HepG2 (cell line): Measurements from ENCODE around the gene SLC25A17. TPM values are rescaled to one million over a fixed set of nuclear protein-coding genes. Genes with fewer than 3 reads are reported as not detected.

Experiments used
- EHMT2 ChIP-seq: fragments of 200-600 bp; sonication (generic); IDR thresholded peaks from 2 replicates; pipeline ENCODE4 v1.7.0; 2017; ENCODE audit warnings: antibody characterized with exemption, low read depth, low read length, borderline replicate concordance
- ISX ChIP-seq: sonication (generic); formaldehyde crosslinking; conservative IDR thresholded peaks from 2 replicates; pipeline ENCODE4 v1.5.0; 2020; ENCODE audit warnings: missing genetic modification reagents
- KMT2A ChIP-seq: sonication (generic); formaldehyde crosslinking; IDR thresholded peaks from 2 replicates; pipeline ENCODE4 v1.4.0; 2020; ENCODE audit warnings: missing genetic modification reagents
- NFKB2 ChIP-seq: sonication (generic); formaldehyde crosslinking; IDR thresholded peaks from 2 replicates; pipeline ENCODE4 v1.4.0; 2020; ENCODE audit warnings: missing genetic modification reagents, borderline replicate concordance
- ONECUT2 ChIP-seq: sonication (generic); formaldehyde crosslinking; IDR thresholded peaks from 2 replicates; pipeline ENCODE4 v1.4.0; 2020; ENCODE audit warnings: missing genetic modification reagents
- SOX5 ChIP-seq: IDR thresholded peaks from 2 replicates; pipeline ENCODE4 v1.6.1; 2016; ENCODE audit warnings: borderline replicate concordance
- SP5 ChIP-seq: IDR thresholded peaks from 2 replicates; pipeline ENCODE4 v1.6.1; 2016; ENCODE audit warnings: low read depth, borderline replicate concordance
- TBP ChIP-seq: sonication (generic); formaldehyde crosslinking; IDR thresholded peaks from 2 replicates; pipeline ENCODE4 v1.5.0; 2020; ENCODE audit warnings: missing genetic modification reagents
- TCF7L2 ChIP-seq: IDR thresholded peaks from 2 replicates; pipeline ENCODE4 v1.6.1; 2011; ENCODE audit warnings: mild to moderate bottlenecking, low read depth, low read length, moderate library complexity
- ZFP62 ChIP-seq: sonication (generic); formaldehyde crosslinking; IDR thresholded peaks from 2 replicates; pipeline ENCODE4 v1.4.0; 2020; ENCODE audit warnings: missing genetic modification reagents
- ZNF333 ChIP-seq: sonication (generic); formaldehyde crosslinking; IDR thresholded peaks from 2 replicates; pipeline ENCODE4 v1.4.0; 2020; ENCODE audit warnings: mild to moderate bottlenecking, missing genetic modification reagents, borderline replicate concordance
- ZNF776 ChIP-seq: sonication (generic); formaldehyde crosslinking; IDR thresholded peaks from 2 replicates; pipeline ENCODE4 v1.4.0; 2020; ENCODE audit warnings: mild to moderate bottlenecking, missing genetic modification reagents
- polyA plus RNA-seq, 8 experiments: library from polyadenylated mRNA; depleted of rRNA in 3 of 8; stranded (reverse) in 7 of 8; unstranded in 1 of 8; fragments of >200 nt; fragmentation: Illumina TruSeq in 4 of 8; extraction: Trizol in 4 of 8; gene quantifications; 2 replicates each; pipeline versions ENCODE4 v1.2.1 to v1.2.3, GENCODE V29; 2011 to 2016; ENCODE audit warnings: low read depth in 4 of 8, missing spikeins in 1 of 8, mixed read lengths in 1 of 8; ENCODE audit not compliant: insufficient read depth in 1 of 8
- total RNA-seq, 5 experiments: library from RNA; depleted of rRNA; stranded (reverse); fragments of >200 nt; fragmentation: Illumina TruSeq; extraction: Trizol; gene quantifications; 2 replicates each; pipeline ENCODE4 v1.2.3, GENCODE V29; 2016; ENCODE audit warnings: low read depth in 1 of 5
- TF ChIP-seq, protein P1 (sequence below): sonication (generic); formaldehyde crosslinking; IDR thresholded peaks from 2 replicates; pipeline ENCODE4 v1.4.0; 2020; ENCODE audit warnings: missing genetic modification reagents, borderline replicate concordance
- TF ChIP-seq, protein P2 (sequence below): IDR thresholded peaks from 2 replicates; pipeline ENCODE4 v1.6.1; 2016; ENCODE audit warnings: low read depth
- TF ChIP-seq, protein P3 (sequence below): sonication (generic); formaldehyde crosslinking; conservative IDR thresholded peaks from 2 replicates; pipeline ENCODE4 v1.4.0; 2020; ENCODE audit warnings: missing genetic modification reagents
- TF ChIP-seq, protein P4 (sequence below): IDR thresholded peaks from 2 replicates; pipeline ENCODE4 v1.6.1; 2018; ENCODE audit warnings: missing genetic modification reagents
- TF ChIP-seq, protein P5 (sequence below): IDR thresholded peaks from 2 replicates; pipeline ENCODE4 v1.6.1; 2016; ENCODE audit warnings: mild to moderate bottlenecking

Gene SLC25A17
- total and polyA plus RNA-seq, 2 of the 13 experiments (the other 11 are each of a cell fraction or from before 2014, with no cell fraction given) = 15.7 to 27.9 TPM

DNA sequence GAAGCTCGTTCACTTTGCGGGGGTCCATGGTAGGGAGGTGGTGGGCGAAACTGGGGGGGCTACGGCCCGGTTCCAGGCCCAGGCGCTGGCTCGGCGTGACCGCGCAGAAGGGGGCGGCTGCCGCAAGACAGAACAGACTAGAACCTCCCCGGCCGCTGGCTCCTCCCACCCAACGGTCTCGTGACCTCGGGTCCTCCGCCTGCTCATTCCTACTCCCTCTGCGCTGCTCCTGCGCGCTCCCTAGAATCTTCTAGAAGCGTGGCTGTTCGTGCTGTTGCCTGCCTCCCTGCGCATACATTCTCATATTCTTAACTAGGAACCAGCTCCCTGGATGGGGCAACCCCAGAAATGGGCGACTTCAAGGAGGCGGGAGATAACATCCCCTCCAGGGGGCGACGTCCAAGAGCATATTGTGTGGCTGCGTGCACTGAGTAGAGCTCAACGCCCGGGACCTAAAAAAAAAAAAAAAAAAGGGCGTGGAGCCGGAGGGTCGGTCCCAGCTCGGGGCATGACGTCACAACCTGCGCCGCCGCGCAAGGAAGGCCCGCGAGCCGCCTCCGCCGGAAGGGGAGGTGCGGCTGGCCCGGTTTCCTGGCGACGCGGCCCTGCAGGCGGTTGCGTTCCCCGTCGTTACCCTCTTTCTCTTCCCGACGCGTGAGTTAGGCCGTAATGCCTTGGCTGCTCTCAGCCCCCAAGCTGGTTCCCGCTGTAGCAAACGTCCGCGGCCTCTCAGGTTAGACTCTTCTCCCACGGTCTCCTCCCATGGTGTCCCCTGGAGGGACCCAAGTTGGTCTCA is 37.6 kb upstream of the SLC25A17 start, which contains the start of the genes ST13 and XPNPEP3 (continued):
- TF ChIP-seq TBP (CRISPR knock-in tag) (0 out of 2 replicates have a peak, but pooled peaks have one; percentile 16), KMT2A (CRISPR knock-in tag) (peak; percentile 93), ISX (CRISPR knock-in tag) (no peak), EHMT2 (no peak), ZFP62 (CRISPR knock-in tag) (no peak), SP5 (CRISPR knock-in tag) (peak; percentile 57), SOX5 (0 out of 2 replicates have a peak, but pooled peaks have one; percentile 19), ONECUT2 (peak; percentile 5; the same call in 1 of the 2 replicates), ZNF776 (CRISPR knock-in tag) (peak; percentile 15; the same call in 1 of the 2 replicates), NFKB2 (CRISPR knock-in tag) (peak; percentile 83; the same call in 1 of the 2 replicates), TCF7L2 (no peak), ZNF333 (no peak)
- TF ChIP-seq, protein P1, sequence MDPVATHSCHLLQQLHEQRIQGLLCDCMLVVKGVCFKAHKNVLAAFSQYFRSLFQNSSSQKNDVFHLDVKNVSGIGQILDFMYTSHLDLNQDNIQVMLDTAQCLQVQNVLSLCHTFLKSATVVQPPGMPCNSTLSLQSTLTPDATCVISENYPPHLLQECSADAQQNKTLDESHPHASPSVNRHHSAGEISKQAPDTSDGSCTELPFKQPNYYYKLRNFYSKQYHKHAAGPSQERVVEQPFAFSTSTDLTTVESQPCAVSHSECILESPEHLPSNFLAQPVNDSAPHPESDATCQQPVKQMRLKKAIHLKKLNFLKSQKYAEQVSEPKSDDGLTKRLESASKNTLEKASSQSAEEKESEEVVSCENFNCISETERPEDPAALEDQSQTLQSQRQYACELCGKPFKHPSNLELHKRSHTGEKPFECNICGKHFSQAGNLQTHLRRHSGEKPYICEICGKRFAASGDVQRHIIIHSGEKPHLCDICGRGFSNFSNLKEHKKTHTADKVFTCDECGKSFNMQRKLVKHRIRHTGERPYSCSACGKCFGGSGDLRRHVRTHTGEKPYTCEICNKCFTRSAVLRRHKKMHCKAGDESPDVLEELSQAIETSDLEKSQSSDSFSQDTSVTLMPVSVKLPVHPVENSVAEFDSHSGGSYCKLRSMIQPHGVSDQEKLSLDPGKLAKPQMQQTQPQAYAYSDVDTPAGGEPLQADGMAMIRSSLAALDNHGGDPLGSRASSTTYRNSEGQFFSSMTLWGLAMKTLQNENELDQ = no peak
- TF ChIP-seq, protein P2, sequence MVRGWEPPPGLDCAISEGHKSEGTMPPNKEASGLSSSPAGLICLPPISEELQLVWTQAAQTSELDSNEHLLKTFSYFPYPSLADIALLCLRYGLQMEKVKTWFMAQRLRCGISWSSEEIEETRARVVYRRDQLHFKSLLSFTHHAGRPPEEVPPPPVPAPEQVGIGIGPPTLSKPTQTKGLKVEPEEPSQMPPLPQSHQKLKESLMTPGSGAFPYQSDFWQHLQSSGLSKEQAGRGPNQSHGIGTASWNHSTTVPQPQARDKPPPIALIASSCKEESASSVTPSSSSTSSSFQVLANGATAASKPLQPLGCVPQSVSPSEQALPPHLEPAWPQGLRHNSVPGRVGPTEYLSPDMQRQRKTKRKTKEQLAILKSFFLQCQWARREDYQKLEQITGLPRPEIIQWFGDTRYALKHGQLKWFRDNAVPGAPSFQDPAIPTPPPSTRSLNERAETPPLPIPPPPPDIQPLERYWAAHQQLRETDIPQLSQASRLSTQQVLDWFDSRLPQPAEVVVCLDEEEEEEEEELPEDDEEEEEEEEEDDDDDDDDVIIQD (CRISPR knock-in tag) = peak; percentile 54; the same call in 1 of the 2 replicates
- TF ChIP-seq, protein P3, sequence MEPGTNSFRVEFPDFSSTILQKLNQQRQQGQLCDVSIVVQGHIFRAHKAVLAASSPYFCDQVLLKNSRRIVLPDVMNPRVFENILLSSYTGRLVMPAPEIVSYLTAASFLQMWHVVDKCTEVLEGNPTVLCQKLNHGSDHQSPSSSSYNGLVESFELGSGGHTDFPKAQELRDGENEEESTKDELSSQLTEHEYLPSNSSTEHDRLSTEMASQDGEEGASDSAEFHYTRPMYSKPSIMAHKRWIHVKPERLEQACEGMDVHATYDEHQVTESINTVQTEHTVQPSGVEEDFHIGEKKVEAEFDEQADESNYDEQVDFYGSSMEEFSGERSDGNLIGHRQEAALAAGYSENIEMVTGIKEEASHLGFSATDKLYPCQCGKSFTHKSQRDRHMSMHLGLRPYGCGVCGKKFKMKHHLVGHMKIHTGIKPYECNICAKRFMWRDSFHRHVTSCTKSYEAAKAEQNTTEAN (CRISPR knock-in tag) = peak; percentile 50; the same call in 1 of the 2 replicates
- TF ChIP-seq, protein P4, sequence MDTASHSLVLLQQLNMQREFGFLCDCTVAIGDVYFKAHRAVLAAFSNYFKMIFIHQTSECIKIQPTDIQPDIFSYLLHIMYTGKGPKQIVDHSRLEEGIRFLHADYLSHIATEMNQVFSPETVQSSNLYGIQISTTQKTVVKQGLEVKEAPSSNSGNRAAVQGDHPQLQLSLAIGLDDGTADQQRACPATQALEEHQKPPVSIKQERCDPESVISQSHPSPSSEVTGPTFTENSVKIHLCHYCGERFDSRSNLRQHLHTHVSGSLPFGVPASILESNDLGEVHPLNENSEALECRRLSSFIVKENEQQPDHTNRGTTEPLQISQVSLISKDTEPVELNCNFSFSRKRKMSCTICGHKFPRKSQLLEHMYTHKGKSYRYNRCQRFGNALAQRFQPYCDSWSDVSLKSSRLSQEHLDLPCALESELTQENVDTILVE = peak; percentile 84
- TF ChIP-seq, protein P5, sequence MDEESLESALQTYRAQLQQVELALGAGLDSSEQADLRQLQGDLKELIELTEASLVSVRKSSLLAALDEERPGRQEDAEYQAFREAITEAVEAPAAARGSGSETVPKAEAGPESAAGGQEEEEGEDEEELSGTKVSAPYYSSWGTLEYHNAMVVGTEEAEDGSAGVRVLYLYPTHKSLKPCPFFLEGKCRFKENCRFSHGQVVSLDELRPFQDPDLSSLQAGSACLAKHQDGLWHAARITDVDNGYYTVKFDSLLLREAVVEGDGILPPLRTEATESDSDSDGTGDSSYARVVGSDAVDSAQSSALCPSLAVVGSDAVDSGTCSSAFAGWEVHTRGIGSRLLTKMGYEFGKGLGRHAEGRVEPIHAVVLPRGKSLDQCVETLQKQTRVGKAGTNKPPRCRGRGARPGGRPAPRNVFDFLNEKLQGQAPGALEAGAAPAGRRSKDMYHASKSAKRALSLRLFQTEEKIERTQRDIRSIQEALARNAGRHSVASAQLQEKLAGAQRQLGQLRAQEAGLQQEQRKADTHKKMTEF (CRISPR knock-in tag) = peak; percentile 97
